GM12878 (cell line): Measurements from ENCODE around the gene LSM2. TPM values are rescaled to one million over a fixed set of nuclear protein-coding genes. Genes with fewer than 3 reads are reported as not detected.

ENCODE experiments used
- CBX3 ChIP-seq: fragments of 200-600 bp; sonication (generic); IDR thresholded peaks from 2 replicates; pipeline ENCODE4 v1.6.1; 2016; ENCODE audit warnings: low read depth, borderline replicate concordance
- CBX5 ChIP-seq: sonication (generic); IDR thresholded peaks from 2 replicates; pipeline ENCODE4 v1.6.1; 2016; ENCODE audit warnings: low read depth, moderate library complexity, mild to moderate bottlenecking, inconsistent platforms
- GATAD2B ChIP-seq: fragments of 450-650 bp; conservative IDR thresholded peaks from 2 replicates; pipeline ENCODE4 v1.6.1; 2017; ENCODE audit warnings: low read depth, mild to moderate bottlenecking, moderate library complexity
- JUND ChIP-seq: IDR thresholded peaks from 2 replicates; pipeline ENCODE4 v1.6.1; 2012; ENCODE audit warnings: low read depth, mild to moderate bottlenecking, low read length, improper control_type of control experiment, moderate library complexity
- NR2C1 ChIP-seq: fragments of 450-650 bp; IDR thresholded peaks from 2 replicates; pipeline ENCODE4 v1.6.1; 2017; ENCODE audit warnings: antibody characterized with exemption, mild to moderate bottlenecking, moderate library complexity
- POU2F2 ChIP-seq: IDR thresholded peaks from 3 replicates; pipeline ENCODE4 v1.6.1; 2011; ENCODE audit warnings: low read depth, mild to moderate bottlenecking, low read length, borderline replicate concordance
- RCOR1 ChIP-seq: conservative IDR thresholded peaks from 2 replicates; pipeline ENCODE4 v1.6.1; 2012; ENCODE audit warnings: low read depth, low read length, improper control_type of control experiment
- RFX5 ChIP-seq: IDR thresholded peaks from 2 replicates; pipeline ENCODE4 v1.6.1; 2011; ENCODE audit warnings: low read depth, low read length, improper control_type of control experiment
- SUPT20H ChIP-seq: IDR thresholded peaks from 2 replicates; pipeline ENCODE4 v1.6.1; 2011; ENCODE audit warnings: low read depth, mild to moderate bottlenecking, low read length, moderate library complexity, borderline replicate concordance; ENCODE audit not compliant: control insufficient read depth
- TCF7 ChIP-seq: IDR thresholded peaks from 2 replicates; pipeline ENCODE4 v1.6.1; 2014; ENCODE audit warnings: antibody characterized with exemption, borderline replicate concordance
- YBX1 ChIP-seq: fragments of 450-650 bp; IDR thresholded peaks from 2 replicates; pipeline ENCODE4 v1.6.1; 2016; ENCODE audit warnings: antibody characterized with exemption
- polyA plus RNA-seq, 11 experiments: library from polyadenylated mRNA; depleted of rRNA in 4 of 11; unstranded in 6 of 11; stranded (reverse) in 5 of 11; fragments of >200 nt; fragmentation: Nextera tagmentation in 4 of 11; fragmentation: Illumina TruSeq in 1 of 11; extraction: Ambion mirVana in 4 of 11; extraction: Trizol in 1 of 11; gene quantifications; 1 replicate in 1 of 11; 2 replicates in 10 of 11; pipeline versions ENCODE4 v1.2.1 to v1.2.3, GENCODE V29; 2011 to 2016; ENCODE audit warnings: inconsistent platforms in 2 of 11, missing spikeins in 2 of 11, low read depth in 1 of 11
- total RNA-seq, 4 experiments: library from RNA; depleted of rRNA in 3 of 4; stranded (reverse); fragments of >200 nt in 3 of 4; fragmentation: Illumina TruSeq in 1 of 4; extraction: Trizol in 1 of 4; gene quantifications; 2 replicates each; pipeline versions ENCODE4 v1.2.1 to v1.2.3, GENCODE V29; 2013 to 2021
- TF ChIP-seq, protein P1 (sequence below): fragments of 450-650 bp; IDR thresholded peaks from 2 replicates; pipeline ENCODE4 v1.6.1; 2017; ENCODE audit warnings: mild to moderate bottlenecking, moderate library complexity
- TF ChIP-seq, protein P2 (sequence below): fragments of 450-650 bp; IDR thresholded peaks from 2 replicates; pipeline ENCODE4 v1.6.1; 2017; ENCODE audit warnings: antibody characterized with exemption, mild to moderate bottlenecking, moderate library complexity
- TF ChIP-seq, protein P3 (sequence below): fragments of 150-350 bp; IDR thresholded peaks from 2 replicates; pipeline ENCODE4 v1.6.1; 2016; ENCODE audit warnings: low read depth, low read length
- TF ChIP-seq, protein P4 (sequence below): IDR thresholded peaks from 2 replicates; pipeline ENCODE4 v1.6.1; 2011; ENCODE audit warnings: low read depth, mild to moderate bottlenecking, low read length, moderate library complexity, borderline replicate concordance; ENCODE audit errors: extremely low read depth
- TF ChIP-seq, protein P5 (sequence below): IDR thresholded peaks from 2 replicates; pipeline ENCODE4 v1.6.1; 2012; ENCODE audit warnings: low read depth, low read length, improper control_type of control experiment

LSM2 gene
- total and polyA plus RNA-seq, 10 of the 15 experiments (the other 5 are each of a cell fraction or from before 2014, with no cell fraction given): 99.1 to 276 (median 153) TPM

DNA sequence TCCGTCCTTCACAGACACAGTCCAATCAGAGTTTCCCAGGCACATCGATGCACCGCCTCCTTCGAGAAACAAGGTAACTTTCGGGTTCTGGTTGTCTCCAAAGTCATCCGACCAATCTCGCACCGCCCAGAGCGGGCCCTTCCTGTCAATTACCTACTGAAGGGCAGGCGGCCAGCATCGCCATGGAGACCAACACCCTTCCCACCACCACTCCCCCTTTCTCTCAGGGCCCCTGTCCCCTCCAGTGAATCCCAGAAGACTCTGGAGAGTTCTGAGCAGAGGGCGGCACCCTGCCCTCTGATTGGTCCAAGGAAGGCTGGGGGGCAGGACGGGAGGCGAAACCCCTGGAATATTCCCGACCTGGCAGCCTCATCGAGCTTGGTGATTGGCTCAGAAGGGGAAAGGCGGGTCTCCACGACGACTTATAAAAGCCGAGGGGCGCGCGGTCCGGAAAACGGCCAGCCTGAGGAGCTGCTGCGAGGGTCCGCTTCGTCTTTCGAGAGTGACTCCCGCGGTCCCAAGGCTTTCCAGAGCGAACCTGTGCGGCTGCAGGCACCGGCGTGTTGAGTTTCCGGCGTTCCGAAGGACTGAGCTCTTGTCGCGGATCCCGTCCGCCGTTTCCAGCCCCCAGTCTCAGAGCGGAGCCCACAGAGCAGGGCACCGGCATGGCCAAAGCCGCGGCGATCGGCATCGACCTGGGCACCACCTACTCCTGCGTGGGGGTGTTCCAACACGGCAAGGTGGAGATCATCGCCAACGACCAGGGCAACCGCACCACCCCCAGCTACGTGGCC lies 20.7 kb upstream of the LSM2 start, which contains the start of gene HSPA1B (continued):
- TF ChIP-seq, protein P1, sequence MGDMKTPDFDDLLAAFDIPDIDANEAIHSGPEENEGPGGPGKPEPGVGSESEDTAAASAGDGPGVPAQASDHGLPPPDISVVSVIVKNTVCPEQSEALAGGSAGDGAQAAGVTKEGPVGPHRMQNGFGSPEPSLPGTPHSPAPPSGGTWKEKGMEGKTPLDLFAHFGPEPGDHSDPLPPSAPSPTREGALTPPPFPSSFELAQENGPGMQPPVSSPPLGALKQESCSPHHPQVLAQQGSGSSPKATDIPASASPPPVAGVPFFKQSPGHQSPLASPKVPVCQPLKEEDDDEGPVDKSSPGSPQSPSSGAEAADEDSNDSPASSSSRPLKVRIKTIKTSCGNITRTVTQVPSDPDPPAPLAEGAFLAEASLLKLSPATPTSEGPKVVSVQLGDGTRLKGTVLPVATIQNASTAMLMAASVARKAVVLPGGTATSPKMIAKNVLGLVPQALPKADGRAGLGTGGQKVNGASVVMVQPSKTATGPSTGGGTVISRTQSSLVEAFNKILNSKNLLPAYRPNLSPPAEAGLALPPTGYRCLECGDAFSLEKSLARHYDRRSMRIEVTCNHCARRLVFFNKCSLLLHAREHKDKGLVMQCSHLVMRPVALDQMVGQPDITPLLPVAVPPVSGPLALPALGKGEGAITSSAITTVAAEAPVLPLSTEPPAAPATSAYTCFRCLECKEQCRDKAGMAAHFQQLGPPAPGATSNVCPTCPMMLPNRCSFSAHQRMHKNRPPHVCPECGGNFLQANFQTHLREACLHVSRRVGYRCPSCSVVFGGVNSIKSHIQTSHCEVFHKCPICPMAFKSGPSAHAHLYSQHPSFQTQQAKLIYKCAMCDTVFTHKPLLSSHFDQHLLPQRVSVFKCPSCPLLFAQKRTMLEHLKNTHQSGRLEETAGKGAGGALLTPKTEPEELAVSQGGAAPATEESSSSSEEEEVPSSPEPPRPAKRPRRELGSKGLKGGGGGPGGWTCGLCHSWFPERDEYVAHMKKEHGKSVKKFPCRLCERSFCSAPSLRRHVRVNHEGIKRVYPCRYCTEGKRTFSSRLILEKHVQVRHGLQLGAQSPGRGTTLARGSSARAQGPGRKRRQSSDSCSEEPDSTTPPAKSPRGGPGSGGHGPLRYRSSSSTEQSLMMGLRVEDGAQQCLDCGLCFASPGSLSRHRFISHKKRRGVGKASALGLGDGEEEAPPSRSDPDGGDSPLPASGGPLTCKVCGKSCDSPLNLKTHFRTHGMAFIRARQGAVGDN: peak; percentile 33; the same call in 1 of the 2 replicates
- no peak for TF ChIP-seq NR2C1
- peak; percentile 88; the same call in 2 of the 3 replicates for TF ChIP-seq POU2F2
- TF ChIP-seq RFX5: peak; percentile 38; the same call in 1 of the 2 replicates
- no peak for TF ChIP-seq SUPT20H
- TF ChIP-seq, protein P2, sequence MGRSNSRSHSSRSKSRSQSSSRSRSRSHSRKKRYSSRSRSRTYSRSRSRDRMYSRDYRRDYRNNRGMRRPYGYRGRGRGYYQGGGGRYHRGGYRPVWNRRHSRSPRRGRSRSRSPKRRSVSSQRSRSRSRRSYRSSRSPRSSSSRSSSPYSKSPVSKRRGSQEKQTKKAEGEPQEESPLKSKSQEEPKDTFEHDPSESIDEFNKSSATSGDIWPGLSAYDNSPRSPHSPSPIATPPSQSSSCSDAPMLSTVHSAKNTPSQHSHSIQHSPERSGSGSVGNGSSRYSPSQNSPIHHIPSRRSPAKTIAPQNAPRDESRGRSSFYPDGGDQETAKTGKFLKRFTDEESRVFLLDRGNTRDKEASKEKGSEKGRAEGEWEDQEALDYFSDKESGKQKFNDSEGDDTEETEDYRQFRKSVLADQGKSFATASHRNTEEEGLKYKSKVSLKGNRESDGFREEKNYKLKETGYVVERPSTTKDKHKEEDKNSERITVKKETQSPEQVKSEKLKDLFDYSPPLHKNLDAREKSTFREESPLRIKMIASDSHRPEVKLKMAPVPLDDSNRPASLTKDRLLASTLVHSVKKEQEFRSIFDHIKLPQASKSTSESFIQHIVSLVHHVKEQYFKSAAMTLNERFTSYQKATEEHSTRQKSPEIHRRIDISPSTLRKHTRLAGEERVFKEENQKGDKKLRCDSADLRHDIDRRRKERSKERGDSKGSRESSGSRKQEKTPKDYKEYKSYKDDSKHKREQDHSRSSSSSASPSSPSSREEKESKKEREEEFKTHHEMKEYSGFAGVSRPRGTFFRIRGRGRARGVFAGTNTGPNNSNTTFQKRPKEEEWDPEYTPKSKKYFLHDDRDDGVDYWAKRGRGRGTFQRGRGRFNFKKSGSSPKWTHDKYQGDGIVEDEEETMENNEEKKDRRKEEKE: no peak
- TF ChIP-seq YBX1: no peak
- TF ChIP-seq RCOR1: 0 out of 2 replicates have a peak, but pooled peaks have one; percentile 82
- no peak for TF ChIP-seq TCF7
- TF ChIP-seq, protein P3, sequence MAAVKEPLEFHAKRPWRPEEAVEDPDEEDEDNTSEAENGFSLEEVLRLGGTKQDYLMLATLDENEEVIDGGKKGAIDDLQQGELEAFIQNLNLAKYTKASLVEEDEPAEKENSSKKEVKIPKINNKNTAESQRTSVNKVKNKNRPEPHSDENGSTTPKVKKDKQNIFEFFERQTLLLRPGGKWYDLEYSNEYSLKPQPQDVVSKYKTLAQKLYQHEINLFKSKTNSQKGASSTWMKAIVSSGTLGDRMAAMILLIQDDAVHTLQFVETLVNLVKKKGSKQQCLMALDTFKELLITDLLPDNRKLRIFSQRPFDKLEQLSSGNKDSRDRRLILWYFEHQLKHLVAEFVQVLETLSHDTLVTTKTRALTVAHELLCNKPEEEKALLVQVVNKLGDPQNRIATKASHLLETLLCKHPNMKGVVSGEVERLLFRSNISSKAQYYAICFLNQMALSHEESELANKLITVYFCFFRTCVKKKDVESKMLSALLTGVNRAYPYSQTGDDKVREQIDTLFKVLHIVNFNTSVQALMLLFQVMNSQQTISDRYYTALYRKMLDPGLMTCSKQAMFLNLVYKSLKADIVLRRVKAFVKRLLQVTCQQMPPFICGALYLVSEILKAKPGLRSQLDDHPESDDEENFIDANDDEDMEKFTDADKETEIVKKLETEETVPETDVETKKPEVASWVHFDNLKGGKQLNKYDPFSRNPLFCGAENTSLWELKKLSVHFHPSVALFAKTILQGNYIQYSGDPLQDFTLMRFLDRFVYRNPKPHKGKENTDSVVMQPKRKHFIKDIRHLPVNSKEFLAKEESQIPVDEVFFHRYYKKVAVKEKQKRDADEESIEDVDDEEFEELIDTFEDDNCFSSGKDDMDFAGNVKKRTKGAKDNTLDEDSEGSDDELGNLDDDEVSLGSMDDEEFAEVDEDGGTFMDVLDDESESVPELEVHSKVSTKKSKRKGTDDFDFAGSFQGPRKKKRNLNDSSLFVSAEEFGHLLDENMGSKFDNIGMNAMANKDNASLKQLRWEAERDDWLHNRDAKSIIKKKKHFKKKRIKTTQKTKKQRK: no peak
- TF ChIP-seq CBX5: no peak
- TF ChIP-seq GATAD2B: peak; percentile 64; the same call in 1 of the 2 replicates
- TF ChIP-seq CBX3: no peak
- TF ChIP-seq, protein P4, sequence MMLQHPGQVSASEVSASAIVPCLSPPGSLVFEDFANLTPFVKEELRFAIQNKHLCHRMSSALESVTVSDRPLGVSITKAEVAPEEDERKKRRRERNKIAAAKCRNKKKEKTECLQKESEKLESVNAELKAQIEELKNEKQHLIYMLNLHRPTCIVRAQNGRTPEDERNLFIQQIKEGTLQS: no peak
- TF ChIP-seq, protein P5, sequence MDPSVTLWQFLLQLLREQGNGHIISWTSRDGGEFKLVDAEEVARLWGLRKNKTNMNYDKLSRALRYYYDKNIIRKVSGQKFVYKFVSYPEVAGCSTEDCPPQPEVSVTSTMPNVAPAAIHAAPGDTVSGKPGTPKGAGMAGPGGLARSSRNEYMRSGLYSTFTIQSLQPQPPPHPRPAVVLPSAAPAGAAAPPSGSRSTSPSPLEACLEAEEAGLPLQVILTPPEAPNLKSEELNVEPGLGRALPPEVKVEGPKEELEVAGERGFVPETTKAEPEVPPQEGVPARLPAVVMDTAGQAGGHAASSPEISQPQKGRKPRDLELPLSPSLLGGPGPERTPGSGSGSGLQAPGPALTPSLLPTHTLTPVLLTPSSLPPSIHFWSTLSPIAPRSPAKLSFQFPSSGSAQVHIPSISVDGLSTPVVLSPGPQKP: no peak
- TF ChIP-seq JUND: no peak
